Activated CD8-positive, alpha-beta T cell treated with anti-CD3 and anti-CD28 coated beads for 36 hours (primary cell): ENCODE results near the gene ROR2. TPM values are rescaled to one million over a fixed set of nuclear protein-coding genes. Genes with fewer than 3 reads are reported as not detected.

Experiments
- ATAC-seq: fragments of 200-7000 bp; cut with Tn5 transposase; one replicate; pipeline ENCODE4 v1.10.0; 2021; ENCODE audit warnings: mild to moderate bottlenecking, moderate library complexity
- CTCF ChIA-PET: fragments of 350-600 bp; sonication (Branson Sonifier 250); formaldehyde crosslinking; loops from one replicate; lab custom pipeline; 2021; ENCODE audit warnings: antibody characterized with exemption; lab: Charles Lee
- POLR2A ChIA-PET: fragments of 350-600 bp; sonication (Branson Sonifier 250); formaldehyde crosslinking; loops from one replicate; lab custom pipeline; 2021; ENCODE audit warnings: antibody characterized with exemption; lab: Charles Lee
- DNase-seq: peaks from one replicate; pipeline ENCODE4 v3.0.0-alpha.2; 2020
- H3K27ac Mint-ChIP-seq: one replicate; pipeline ENCODE4 v1.8.0; 2021; ENCODE audit warnings: mild to moderate bottlenecking, mixed read lengths
- H3K27me3 Mint-ChIP-seq: one replicate; pipeline ENCODE4 v1.8.0; 2021; ENCODE audit warnings: mixed read lengths
- H3K36me3 Mint-ChIP-seq: one replicate; pipeline ENCODE4 v1.8.0; 2021; ENCODE audit warnings: low read depth, mixed read lengths
- H3K4me1 Mint-ChIP-seq: one replicate; pipeline ENCODE4 v1.8.0; 2021; ENCODE audit warnings: low read depth, mixed read lengths
- H3K4me3 Mint-ChIP-seq: one replicate; pipeline ENCODE4 v1.8.0; 2021; ENCODE audit warnings: mild to moderate bottlenecking, moderate library complexity, mixed read lengths
- H3K9me3 Mint-ChIP-seq: one replicate; pipeline ENCODE4 v1.8.0; 2021; ENCODE audit warnings: mixed read lengths
- intact Hi-C: fragments of 100-400 bp; cut with micrococcal nuclease; formaldehyde crosslinking; loops from one replicate; pipeline ENCODE4 v1.10.0; 2022
- total RNA-seq, 2 experiments: library from RNA; stranded (reverse); gene quantifications; one replicate each; pipeline ENCODE4 v1.2.3, GENCODE V29; 2021
- TF ChIP-seq, protein P1 (sequence below): fragments of 200-600 bp; IDR thresholded peaks from one replicate; pipeline ENCODE4 v1.8.0; 2022; ENCODE audit warnings: antibody characterized with exemption, mild to moderate bottlenecking

ROR2 gene
- total RNA-seq, 2 experiments from 2014 or later: not detected

DNA sequence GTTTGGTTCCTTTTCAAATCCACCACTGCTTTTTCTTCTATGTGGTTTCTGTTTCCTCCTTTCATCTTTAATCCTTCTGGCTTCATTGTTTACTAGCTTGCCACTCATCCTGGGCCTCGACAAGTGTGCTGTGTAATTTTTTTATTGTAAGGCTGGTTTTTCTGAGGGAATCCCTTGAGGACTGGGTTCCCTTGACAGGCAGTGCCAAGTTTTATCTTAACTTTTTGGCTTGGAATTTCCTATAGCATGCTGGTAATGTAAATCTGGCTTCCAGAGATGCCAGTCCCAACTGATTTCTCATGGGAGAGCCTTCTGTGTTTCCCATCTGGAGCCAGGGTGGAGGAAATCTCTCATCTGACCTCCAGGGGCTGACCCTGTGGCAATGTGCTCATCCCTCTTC is 184.7 kb downstream of the ROR2 start:
- POLR2A ChIA-PET: no interaction called here
- DNase-seq (no peak), ATAC-seq (no peak)
- H3K4me3 Mint-ChIP-seq: no peak overlapping the region
- H3K4me1 Mint-ChIP-seq: no peaks in the 10 kb centered on the region
- no peaks in the 10 kb centered on the region for H3K9me3 Mint-ChIP-seq
- CTCF ChIA-PET: interaction anchor here (1.1 kb wide), 2 partner anchors 30 to 189 kb away, joined by 3 read pairs; no protein-coding TSS in a partner anchor
- H3K36me3 Mint-ChIP-seq: no peaks in the 10 kb centered on the region
- intact Hi-C loops: no loop called here
- TF ChIP-seq, protein P1, sequence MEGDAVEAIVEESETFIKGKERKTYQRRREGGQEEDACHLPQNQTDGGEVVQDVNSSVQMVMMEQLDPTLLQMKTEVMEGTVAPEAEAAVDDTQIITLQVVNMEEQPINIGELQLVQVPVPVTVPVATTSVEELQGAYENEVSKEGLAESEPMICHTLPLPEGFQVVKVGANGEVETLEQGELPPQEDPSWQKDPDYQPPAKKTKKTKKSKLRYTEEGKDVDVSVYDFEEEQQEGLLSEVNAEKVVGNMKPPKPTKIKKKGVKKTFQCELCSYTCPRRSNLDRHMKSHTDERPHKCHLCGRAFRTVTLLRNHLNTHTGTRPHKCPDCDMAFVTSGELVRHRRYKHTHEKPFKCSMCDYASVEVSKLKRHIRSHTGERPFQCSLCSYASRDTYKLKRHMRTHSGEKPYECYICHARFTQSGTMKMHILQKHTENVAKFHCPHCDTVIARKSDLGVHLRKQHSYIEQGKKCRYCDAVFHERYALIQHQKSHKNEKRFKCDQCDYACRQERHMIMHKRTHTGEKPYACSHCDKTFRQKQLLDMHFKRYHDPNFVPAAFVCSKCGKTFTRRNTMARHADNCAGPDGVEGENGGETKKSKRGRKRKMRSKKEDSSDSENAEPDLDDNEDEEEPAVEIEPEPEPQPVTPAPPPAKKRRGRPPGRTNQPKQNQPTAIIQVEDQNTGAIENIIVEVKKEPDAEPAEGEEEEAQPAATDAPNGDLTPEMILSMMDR: no peak
- no peak overlapping the region for H3K27ac Mint-ChIP-seq
- peaks cover 15% of the 10 kb centered on the region for H3K27me3 Mint-ChIP-seq

GRCh38 chr9:91764661-91765060 is 185.4 kb downstream of the ROR2 start:
- CTCF ChIA-PET: interaction anchor here (1.0 to 1.5 kb wide), 3 partner anchors 10 to 190 kb away, joined by 3 to 5 read pairs (median 3); no protein-coding TSS in a partner anchor

DNA sequence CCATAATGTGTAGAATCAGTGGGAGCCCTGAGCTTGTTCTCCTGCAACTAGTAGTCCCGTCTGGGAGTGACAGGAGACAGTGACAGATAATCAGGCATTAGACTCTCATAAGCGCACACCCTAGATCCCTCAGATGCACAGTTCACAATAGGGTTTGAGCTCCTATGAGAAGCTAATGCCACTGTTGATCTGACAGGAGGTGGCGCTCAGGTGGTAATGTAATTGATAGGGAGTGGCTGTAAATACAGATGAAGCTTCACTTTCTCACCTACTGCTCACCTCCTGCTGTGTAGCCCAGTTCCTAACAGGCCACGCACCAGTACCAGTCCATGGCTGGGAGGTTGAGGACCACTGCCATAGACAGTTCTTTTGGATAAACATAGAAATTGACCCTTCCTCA is 188.7 kb downstream of the ROR2 start:
- no peaks in the 10 kb centered on the region for H3K36me3 Mint-ChIP-seq
- no peaks in the 10 kb centered on the region for H3K9me3 Mint-ChIP-seq
- intact Hi-C loops: no loop called here
- ChIA-PET CTCF (interaction anchor here (0.9 to 1.7 kb wide), 4 partner anchors 10 to 106 kb away, joined by 3 to 6 read pairs (median 4); no protein-coding TSS in a partner anchor), POLR2A (no interaction called here)
- no peak for ATAC-seq
- TF ChIP-seq, protein P1: no peak
- no peak overlapping the region for H3K27ac Mint-ChIP-seq
- DNase-seq: no peak
- H3K4me1 Mint-ChIP-seq: no peaks in the 10 kb centered on the region
- H3K27me3 Mint-ChIP-seq: peaks cover 6% of the 10 kb centered on the region
- no peak overlapping the region for H3K4me3 Mint-ChIP-seq

More at GRCh38 chr9:91764661-91765060, 185.4 kb downstream of the ROR2 start:
- POLR2A ChIA-PET: no interaction called here
- DNase-seq: no peak
- Mint-ChIP-seq H3K9me3 (no peaks in the 10 kb centered on the region), H3K4me1 (no peaks in the 10 kb centered on the region), H3K27me3 (peaks cover 15% of the 10 kb centered on the region), H3K4me3 (no peak overlapping the region), H3K36me3 (no peaks in the 10 kb centered on the region), H3K27ac (no peak overlapping the region)
- no peak for ATAC-seq
- intact Hi-C loops: no loop called here
- TF ChIP-seq, protein P1: no peak

- POLR2A ChIA-PET: no interaction called here
- TF ChIP-seq, protein P1: no peak
- no peak overlapping the region for H3K27ac Mint-ChIP-seq
- H3K36me3 Mint-ChIP-seq: no peaks in the 10 kb centered on the region
- no peaks in the 10 kb centered on the region for H3K4me1 Mint-ChIP-seq
- no peaks in the 10 kb centered on the region for H3K9me3 Mint-ChIP-seq
- ATAC-seq (no peak), DNase-seq (no peak)
- H3K4me3 Mint-ChIP-seq: no peak overlapping the region
- peaks cover 3% of the 10 kb centered on the region for H3K27me3 Mint-ChIP-seq
- CTCF ChIA-PET: interaction anchor here (1.7 kb wide), 1 partner anchor 11 kb away, joined by 6 read pairs; no protein-coding TSS in a partner anchor
- intact Hi-C loops: no loop called here
These were observed 189.1 kb downstream of the ROR2 start for GRCh38 chr9:91760906-91761305.

GRCh38 chr9:91758491-91758981 is 191.5 kb downstream of the ROR2 start:
- Mint-ChIP-seq H3K36me3 (no peaks in the 10 kb centered on the region), H3K9me3 (no peaks in the 10 kb centered on the region), H3K4me3 (no peak overlapping the region), H3K27me3 (peaks cover 2% of the 10 kb centered on the region), H3K27ac (no peak overlapping the region), H3K4me1 (no peaks in the 10 kb centered on the region)
- ATAC-seq (peak; percentile 69), DNase-seq (peak; percentile 69)
- intact Hi-C loops: no loop called here
- ChIA-PET POLR2A (interaction anchor here (0.7 kb wide), 1 partner anchor 206 kb away, joined by 3 read pairs; no protein-coding TSS in a partner anchor), CTCF (interaction anchor here (0.7 to 2.7 kb wide), 8 partner anchors 13 to 196 kb away, joined by 3 to 11 read pairs (median 4); no protein-coding TSS in a partner anchor)
- TF ChIP-seq, protein P1: peak; percentile 70
